GM12878 (cell line): ENCODE data around the gene BICD1. TPM values are rescaled to one million over a fixed set of nuclear protein-coding genes. Genes with fewer than 3 reads are reported as not detected.
"Not testable (repeated sequence)": the region's sequence is repeated elsewhere in the genome, so short reads cannot be mapped to it uniquely, and the experiment has no call there.

ENCODE experiments used
- ATAC-seq: fragments of 200-7000 bp; cut with Tn5 transposase; 3 replicates; pipeline ENCODE4 v1.9.1; 2020; ENCODE audit warnings: mild to moderate bottlenecking, moderate library complexity
- BruUV-seq: library from RNA; stranded (reverse); fragments of 400-500 nt; replicated peaks from 2 replicates; lab custom pipeline; 2021; lab: Mats Ljungman, UMichigan
- CTCF ChIA-PET: fragments of 300-600 bp; sonication (Branson Sonifier 250); formaldehyde crosslinking; extraction: SDS; loops from one replicate; lab custom pipeline; 2021; ENCODE audit warnings: inconsistent platforms; lab: Yijun Ruan, JAX
- POLR2A ChIA-PET: fragments of 350-600 bp; formaldehyde crosslinking; extraction: SDS; loops from one replicate; lab custom pipeline; 2021; ENCODE audit warnings: inconsistent platforms; lab: Charles Lee
- RAD21 ChIA-PET: fragments of 300-600 bp; sonication (Branson Sonifier 250); formaldehyde crosslinking; loops from one replicate; lab custom pipeline; 2023; ENCODE audit warnings: antibody characterized with exemption; ENCODE audit not compliant: unreplicated experiment; lab: Charles Lee
- SMC1A ChIA-PET: fragments of 300-600 bp; sonication (Branson Sonifier 250); formaldehyde crosslinking; loops from one replicate; lab custom pipeline; 2023; ENCODE audit not compliant: unreplicated experiment, uncharacterized antibody; lab: Charles Lee
- DNase-seq: peaks from one replicate; pipeline ENCODE4 v3.0.0-alpha.2; 2011; ENCODE audit warnings: low read depth, low spot score
- FAIRE-seq: peaks from 3 replicates; lab custom pipeline; 2011; peaks lifted over from hg19 to GRCh38; lab: Jason Lieb, UNC
- H2AFZ ChIP-seq: 2 replicates; pipeline ENCODE4 v1.6.0; 2011; ENCODE audit warnings: low read depth, low read length, control low read depth; ENCODE audit not compliant: control insufficient read depth
- H3K27ac ChIP-seq: 2 replicates; pipeline ENCODE4 v1.5.1; 2011; ENCODE audit warnings: control low read depth; ENCODE audit not compliant: control insufficient read depth, insufficient read depth
- H3K27me3 ChIP-seq, 2 experiments: replicated peaks in 1 of 2; 2 replicates each; pipeline versions ENCODE4 v1.6.0 to v1.6.1; 2011; ENCODE audit warnings: low read length in 1 of 2; ENCODE audit not compliant: control insufficient read depth in 2 of 2, insufficient read depth in 2 of 2
- H3K36me3 ChIP-seq, 2 experiments: 2 replicates each; pipeline ENCODE4 v1.5.1; 2011; ENCODE audit warnings: low read length in 1 of 2; ENCODE audit not compliant: control insufficient read depth in 2 of 2, insufficient read depth in 2 of 2
- H3K4me1 ChIP-seq: 2 replicates; pipeline ENCODE4 v1.6.1; 2011; ENCODE audit warnings: mild to moderate bottlenecking, low read length, moderate library complexity, mixed read lengths; ENCODE audit not compliant: control insufficient read depth, insufficient read depth
- H3K4me2 ChIP-seq: 2 replicates; pipeline ENCODE4 v1.6.0; 2011; ENCODE audit warnings: control low read depth; ENCODE audit not compliant: control insufficient read depth, insufficient read depth
- H3K4me3 ChIP-seq: fragments of 200-600 bp; sonication (generic); 2 replicates; pipeline ENCODE4 v1.5.1; 2016
- H3K79me2 ChIP-seq: 2 replicates; pipeline ENCODE4 v1.6.0; 2011; ENCODE audit warnings: low read length; ENCODE audit not compliant: control insufficient read depth, insufficient read depth
- H3K9ac ChIP-seq: 2 replicates; pipeline ENCODE4 v1.8.0; 2011; ENCODE audit warnings: low read length, control low read depth, mixed read lengths; ENCODE audit not compliant: control insufficient read depth, insufficient read depth
- H3K9me3 ChIP-seq: replicated peaks from 3 replicates; pipeline ENCODE4 v1.5.1; 2011; ENCODE audit warnings: mild to moderate bottlenecking, low read length; ENCODE audit not compliant: control insufficient read depth, insufficient read depth
- H4K20me1 ChIP-seq: 2 replicates; pipeline ENCODE4 v1.6.0; 2011; ENCODE audit not compliant: control insufficient read depth, insufficient read depth
- MEF2B ChIP-seq: fragments of 450-650 bp; IDR thresholded peaks from 2 replicates; pipeline ENCODE4 v1.6.1; 2018; ENCODE audit warnings: mild to moderate bottlenecking, moderate library complexity; ENCODE audit not compliant: partially characterized antibody, poor library complexity, severe bottlenecking
- NFXL1 ChIP-seq: fragments of 450-650 bp; IDR thresholded peaks from 2 replicates; pipeline ENCODE4 v1.6.1; 2017; ENCODE audit warnings: antibody characterized with exemption, mild to moderate bottlenecking, borderline replicate concordance
- WGBS: methylation state at CpG from one replicate; pipeline ENCODE4 v1.1.6; 2016; ENCODE audit warnings: low lambda C conversion rate; ENCODE audit not compliant: insufficient replicate concordance, insufficient coverage; ENCODE audit errors: missing lambda C conversion rate; 5-methylcytosine and 5-hydroxymethylcytosine counted together
- in situ Hi-C: fragments of 300-500 bp; cut with MboI; formaldehyde crosslinking; loops from 9 replicates; pipeline ENCODE4 v1.14.3; 2018; ENCODE audit warnings: mixed read lengths
- intact Hi-C: fragments of 100-400 bp; cut with micrococcal nuclease; formaldehyde crosslinking; loops from one replicate; pipeline ENCODE4 v1.14.2; 2022; ENCODE audit not compliant: unreplicated experiment
- polyA plus RNA-seq, 11 experiments: library from polyadenylated mRNA; depleted of rRNA in 4 of 11; unstranded in 6 of 11; stranded (reverse) in 5 of 11; fragments of >200 nt; fragmentation: Nextera tagmentation in 4 of 11; fragmentation: Illumina TruSeq in 1 of 11; extraction: Ambion mirVana in 4 of 11; extraction: Trizol in 1 of 11; gene quantifications; 1 replicate in 1 of 11; 2 replicates in 10 of 11; pipeline versions ENCODE4 v1.2.1 to v1.2.3, GENCODE V29; 2011 to 2016; ENCODE audit warnings: inconsistent platforms in 2 of 11, missing spikeins in 2 of 11, low read depth in 1 of 11
- total RNA-seq, 4 experiments: library from RNA; depleted of rRNA in 3 of 4; stranded (reverse); fragments of >200 nt in 3 of 4; fragmentation: Illumina TruSeq in 1 of 4; extraction: Trizol in 1 of 4; gene quantifications; 2 replicates each; pipeline versions ENCODE4 v1.2.1 to v1.2.3, GENCODE V29; 2013 to 2021
- TF ChIP-seq, protein P1 (sequence below): fragments of 450-650 bp; IDR thresholded peaks from 2 replicates; pipeline ENCODE4 v1.6.1; 2016; ENCODE audit warnings: mild to moderate bottlenecking

BICD1 gene
- total and polyA plus RNA-seq, 10 of the 15 experiments (the other 5 are each of a cell fraction or from before 2014, with no cell fraction given): 4.7 to 32.5 (median 14.4) TPM

- ChIA-PET CTCF (no interaction called here), SMC1A (interaction anchor here (0.6 to 0.8 kb wide), 2 partner anchors 12 to 1310 kb away, joined by 3 read pairs; no protein-coding TSS in a partner anchor), POLR2A (no interaction called here), RAD21 (no interaction called here)
- Histone ChIP-seq H3K4me3 (no peak overlapping the region), H3K9me3 (no peaks in the 10 kb centered on the region), H3K27ac (no peak overlapping the region), H3K4me1 (no peaks in the 10 kb centered on the region), H2AFZ (no peak overlapping the region), H3K27me3 (no peaks in the 10 kb centered on the region), H4K20me1 (no peaks in the 10 kb centered on the region), H3K79me2 (no peaks in the 10 kb centered on the region), H3K4me2 (no peak overlapping the region), H3K36me3 (no peaks in the 10 kb centered on the region), H3K9ac (no peak overlapping the region)
- 51% methylated on average over 3 of the region's 3 CpGs for WGBS
- no peak for FAIRE-seq
- TF ChIP-seq MEF2B (peak; percentile 35), NFXL1 (no peak)
- TF ChIP-seq, protein P1, sequence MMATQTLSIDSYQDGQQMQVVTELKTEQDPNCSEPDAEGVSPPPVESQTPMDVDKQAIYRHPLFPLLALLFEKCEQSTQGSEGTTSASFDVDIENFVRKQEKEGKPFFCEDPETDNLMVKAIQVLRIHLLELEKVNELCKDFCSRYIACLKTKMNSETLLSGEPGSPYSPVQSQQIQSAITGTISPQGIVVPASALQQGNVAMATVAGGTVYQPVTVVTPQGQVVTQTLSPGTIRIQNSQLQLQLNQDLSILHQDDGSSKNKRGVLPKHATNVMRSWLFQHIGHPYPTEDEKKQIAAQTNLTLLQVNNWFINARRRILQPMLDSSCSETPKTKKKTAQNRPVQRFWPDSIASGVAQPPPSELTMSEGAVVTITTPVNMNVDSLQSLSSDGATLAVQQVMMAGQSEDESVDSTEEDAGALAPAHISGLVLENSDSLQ: no peak
- intact Hi-C loops (no loop called here), in situ Hi-C loops (no loop called here)
- no TSS peak for BruUV-seq
- no peak for DNase-seq
- ATAC-seq: peak; percentile 33; the same call in 1 of the 3 replicates
Measured at GRCh38 chr12:32230613-32230993, 124.0 kb downstream of the BICD1 start.

GRCh38 chr12:32231361-32231760 lies 124.7 kb downstream of the BICD1 start:
- ATAC-seq, H3K4me1 ChIP-seq, POLR2A ChIA-PET, H3K27me3 ChIP-seq, H3K4me2 ChIP-seq, H3K27ac ChIP-seq, H3K79me2 ChIP-seq, FAIRE-seq, H3K9me3 ChIP-seq, in situ Hi-C loops, H3K4me3 ChIP-seq, H3K36me3 ChIP-seq, H3K9ac ChIP-seq, RAD21 ChIA-PET, intact Hi-C loops, H4K20me1 ChIP-seq, BruUV-seq, DNase-seq, CTCF ChIA-PET, H2AFZ ChIP-seq: not testable (repeated sequence)
- 100% methylated on average over 1 of the region's 2 CpGs for WGBS
- SMC1A ChIA-PET: interaction anchor here (0.8 kb wide), 1 partner anchor 11 kb away, joined by 3 read pairs; no protein-coding TSS in a partner anchor
